Gastrocnemius medialis (tissue), 4 donors: ENCODE measurements around the gene HRH2. TPM values are rescaled to one million over a fixed set of nuclear protein-coding genes. Genes with fewer than 3 reads are reported as not detected.
"Not testable (repeated sequence)": the region's sequence is repeated elsewhere in the genome, so short reads cannot be mapped to it uniquely, and the experiment has no call there.

Source experiments
- ATAC-seq, 2 donors: fragments of 150-250 bp; one replicate each; pipeline ENCODE4 v1.9.1; 2016
- DNase-seq, 2 donors: peaks; one replicate each; pipeline ENCODE4 v3.0.0-alpha.2; 2019
- H3K27ac ChIP-seq, 4 donors: fragments of 200-600 bp; sonication (generic); 1 replicate in 1 of 4; 2 replicates in 3 of 4; pipeline ENCODE4 v1.5.1; 2016 to 2018; ENCODE audit warnings: mild to moderate bottlenecking in 2 of 4, moderate library complexity in 1 of 4
- H3K27me3 ChIP-seq, 3 donors: fragments of 200-600 bp; sonication (generic) in 2 of 3; 1 replicate in 1 of 3; 2 replicates in 2 of 3; pipeline versions ENCODE4 v1.5.1 to v1.6.0; 2016 to 2019; ENCODE audit warnings: mild to moderate bottlenecking in 1 of 3, moderate library complexity in 1 of 3
- H3K36me3 ChIP-seq, 2 donors: fragments of 200-600 bp; sonication (generic) in 1 of 2; one replicate each; pipeline ENCODE4 v1.5.1; 2017 to 2018
- H3K4me1 ChIP-seq, 2 donors: fragments of 200-600 bp; sonication (generic) in 1 of 2; one replicate each; pipeline ENCODE4 v1.5.1; 2016 to 2017; ENCODE audit warnings: mild to moderate bottlenecking in 2 of 2
- H3K4me3 ChIP-seq, 4 donors: fragments of 200-600 bp; sonication (generic) in 3 of 4; 1 replicate in 1 of 4; 2 replicates in 3 of 4; pipeline ENCODE4 v1.5.1; 2016 to 2019; ENCODE audit warnings: mild to moderate bottlenecking in 2 of 4
- H3K9me3 ChIP-seq, 3 donors: fragments of 200-600 bp; sonication (generic) in 2 of 3; 1 replicate in 1 of 3; 2 replicates in 2 of 3; pipeline ENCODE4 v1.5.1; 2016 to 2019
- CTCF ChIP-seq, 5 experiments: fragments of 450-650 bp in 3 of 5; fragments of 200-600 bp in 2 of 5; sonication (generic) in 2 of 5; IDR thresholded peaks in 4 of 5; conservative IDR thresholded peaks in 1 of 5; 1 replicate in 4 of 5; 2 replicates in 1 of 5; pipeline ENCODE4 v1.5.1; 2016 to 2019; ENCODE audit warnings: antibody characterized with exemption in 5 of 5, mild to moderate bottlenecking in 3 of 5, moderate library complexity in 3 of 5
- POLR2A ChIP-seq, 2 donors: fragments of 450-650 bp; IDR thresholded peaks; one replicate each; pipeline ENCODE4 v1.6.1; 2017; ENCODE audit warnings: antibody characterized with exemption in 2 of 2, mild to moderate bottlenecking in 2 of 2, moderate library complexity in 2 of 2
- in situ Hi-C, 4 donors: fragments of 200-750 bp; cut with MboI; loops; one replicate each; pipeline versions ENCODE4 v1.15.0 to v1.8.0; 2017; ENCODE audit warnings: low sequenced_read_pairs in 4 of 4
- intact Hi-C: fragments of 100-400 bp; cut with DNase I; formaldehyde crosslinking; loops from one replicate; pipeline ENCODE4 v1.15.1; 2023; ENCODE audit warnings: low total_unique reads
- total RNA-seq, 4 donors: library from RNA; depleted of rRNA; stranded (reverse); fragments of >200 nt; gene quantifications; one replicate each; pipeline versions ENCODE4 v1.1.0 to v1.2.3, GENCODE V29; 2016

The HRH2 gene
- total RNA-seq, 4 donors from 2014 or later = 0.44 to 1.6 (median 0.76) TPM

GRCh38 chr5:175714479-175715085 lies 56.7 kb downstream of the HRH2 start:
- DNase-seq (no peak), ATAC-seq (no peak)
- no peak overlapping the region for H3K27ac ChIP-seq
- intact Hi-C loops = no loop called here
- no peak overlapping the region for H3K4me3 ChIP-seq
- TF ChIP-seq POLR2A (IDR thresholded peaks at IDR 0.05) = no peak
- no peak for TF ChIP-seq CTCF (IDR thresholded peaks at IDR 0.05 in 4 of 5, conservative IDR thresholded peaks at IDR 0.05 in 1 of 5)
- in situ Hi-C loops = loop anchor here (5.0 to 10.0 kb wide), 2 partner anchors 177 to 180 kb away; no protein-coding TSS in a partner anchor
- no peaks in the 10 kb centered on the region for H3K36me3 ChIP-seq
- no peaks in the 10 kb centered on the region for H3K9me3 ChIP-seq
- H3K4me1 ChIP-seq = no peaks in the 10 kb centered on the region
- H3K27me3 ChIP-seq = no peaks in the 10 kb centered on the region

- no peak overlapping the region for H3K27ac ChIP-seq
- TF ChIP-seq POLR2A (IDR thresholded peaks at IDR 0.05) (no peak), CTCF (IDR thresholded peaks at IDR 0.05 in 4 of 5, conservative IDR thresholded peaks at IDR 0.05 in 1 of 5) (no peak)
- ATAC-seq = no peak
Observed at GRCh38 chr5:175715627-175716522, 58.0 kb downstream of the HRH2 start.

GRCh38 chr5:175717837-175718236 lies 60.0 kb downstream of the HRH2 start:
- Histone ChIP-seq H3K4me3 (no peak overlapping the region), H3K36me3 (no peaks in the 10 kb centered on the region), H3K27me3 (no peaks in the 10 kb centered on the region), H3K4me1 (no peaks in the 10 kb centered on the region), H3K27ac (no peak overlapping the region), H3K9me3 (no peaks in the 10 kb centered on the region)
- DNase-seq = no peak
- TF ChIP-seq CTCF (IDR thresholded peaks at IDR 0.05 in 4 of 5, conservative IDR thresholded peaks at IDR 0.05 in 1 of 5) (no peak), POLR2A (IDR thresholded peaks at IDR 0.05) (no peak)
- intact Hi-C loops (loop anchor here (2.0 kb wide), 1 partner anchor 183 kb away; no protein-coding TSS in a partner anchor), in situ Hi-C loops (loop anchor here in 3 of 4 donors (10.0 kb wide), 1 partner anchor 183 kb away; no protein-coding TSS in a partner anchor)
- no peak for ATAC-seq

More at GRCh38 chr5:175715627-175716522, 58.0 kb downstream of the HRH2 start:
- H3K4me1 ChIP-seq = no peaks in the 10 kb centered on the region
- in situ Hi-C loops = loop anchor here in 3 of 4 donors (10.0 kb wide), 1 partner anchor 181 kb away; no protein-coding TSS in a partner anchor
- intact Hi-C loops = no loop called here
- no peak overlapping the region for H3K4me3 ChIP-seq
- no peaks in the 10 kb centered on the region for H3K27me3 ChIP-seq
- no peaks in the 10 kb centered on the region for H3K9me3 ChIP-seq
- DNase-seq = no peak
- H3K36me3 ChIP-seq = no peaks in the 10 kb centered on the region

- Histone ChIP-seq H3K27me3 (no peaks in the 10 kb centered on the region), H3K27ac (no peak overlapping the region), H3K4me3 (no peak overlapping the region), H3K36me3 (no peaks in the 10 kb centered on the region), H3K4me1 (no peaks in the 10 kb centered on the region), H3K9me3 (no peaks in the 10 kb centered on the region)
- intact Hi-C loops (loop anchor here (2.0 kb wide), 1 partner anchor 184 kb away; no protein-coding TSS in a partner anchor), in situ Hi-C loops (loop anchor here in 3 of 4 donors (10.0 kb wide), 1 partner anchor 184 kb away; no protein-coding TSS in a partner anchor)
- DNase-seq (no peak), ATAC-seq (no peak)
- peak; percentile 30 to 66 (median 64) for TF ChIP-seq CTCF (IDR thresholded peaks at IDR 0.05 in 4 of 5, conservative IDR thresholded peaks at IDR 0.05 in 1 of 5)
- no peak for TF ChIP-seq POLR2A (IDR thresholded peaks at IDR 0.05)
Observed at GRCh38 chr5:175718401-175719108, 60.7 kb downstream of the HRH2 start.

GRCh38 chr5:175719109-175719432 lies 61.2 kb downstream of the HRH2 start:
- not testable (repeated sequence) for H3K27ac ChIP-seq, ATAC-seq, H3K36me3 ChIP-seq, H3K9me3 ChIP-seq, H3K4me3 ChIP-seq, DNase-seq, H3K4me1 ChIP-seq, H3K27me3 ChIP-seq
- intact Hi-C loops (loop anchor here (2.0 kb wide), 1 partner anchor 184 kb away; no protein-coding TSS in a partner anchor), in situ Hi-C loops (loop anchor here in 3 of 4 donors (10.0 kb wide), 1 partner anchor 184 kb away; no protein-coding TSS in a partner anchor)
